ENCODE results near the gene HBEGF.

GRCh38 chr5:140391732-140392131, 45.3 kb upstream of the HBEGF start:
- no peak for TF ChIP-seq CTCF (IDR thresholded peaks at IDR 0.05)
- TF ChIP-seq POLR2A (IDR thresholded peaks at IDR 0.05): no peak
